A673 (cell line): Measurements from ENCODE around the gene CASQ1.

Source experiments
- EZH2 ChIP-seq: fragments of 200-600 bp; sonication (generic); IDR thresholded peaks from 2 replicates; pipeline ENCODE4 v1.6.1; 2017; ENCODE audit warnings: borderline replicate concordance, low read depth, mild to moderate bottlenecking, mixed read lengths, antibody characterized with exemption, low read length; ENCODE audit not compliant: poor library complexity, severe bottlenecking
- TF ChIP-seq, protein P1 (sequence below): fragments of 300-800, 200-600 bp; sonication (generic); conservative IDR thresholded peaks from 2 replicates; pipeline ENCODE4 v1.5.1; 2017; ENCODE audit warnings: low read depth, mild to moderate bottlenecking, antibody characterized with exemption, low read length, moderate library complexity, mixed read lengths

DNA sequence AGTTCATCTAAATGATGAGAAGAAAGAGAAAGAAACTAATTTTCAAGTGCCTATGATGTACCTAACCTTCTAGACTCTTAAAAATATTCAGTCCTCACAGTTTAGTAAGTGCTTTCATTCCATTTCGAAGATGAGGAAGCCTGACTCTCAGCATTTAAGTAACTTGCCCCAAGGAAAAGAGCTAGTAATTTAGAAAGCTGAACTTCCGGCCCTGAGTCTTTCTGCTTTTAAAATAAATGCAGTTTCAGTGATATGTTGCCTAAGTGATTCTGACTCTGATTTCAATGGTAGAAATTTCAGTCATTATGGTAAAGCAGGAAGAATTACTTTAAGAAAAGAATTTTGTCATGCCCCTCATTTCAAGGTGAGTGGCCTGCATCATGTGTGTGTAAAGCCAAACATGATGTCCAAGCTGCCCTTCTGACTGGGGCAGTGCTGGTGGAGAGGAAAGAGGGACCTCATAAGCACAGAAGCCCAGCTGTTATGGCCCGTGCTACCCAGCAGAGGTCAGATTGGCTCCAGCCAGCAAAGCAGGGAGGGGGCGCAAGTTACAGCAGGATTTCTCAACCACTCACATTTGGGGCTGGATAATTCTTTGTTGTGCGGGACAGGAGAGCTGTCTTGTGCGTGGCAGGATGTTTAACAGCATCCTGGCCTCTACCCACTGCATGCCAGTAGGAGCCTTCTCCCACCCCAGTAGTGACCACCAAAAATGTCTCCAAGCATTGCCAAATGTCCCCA is 28.2 kb upstream of the CASQ1 start:
- TF ChIP-seq, protein P1, sequence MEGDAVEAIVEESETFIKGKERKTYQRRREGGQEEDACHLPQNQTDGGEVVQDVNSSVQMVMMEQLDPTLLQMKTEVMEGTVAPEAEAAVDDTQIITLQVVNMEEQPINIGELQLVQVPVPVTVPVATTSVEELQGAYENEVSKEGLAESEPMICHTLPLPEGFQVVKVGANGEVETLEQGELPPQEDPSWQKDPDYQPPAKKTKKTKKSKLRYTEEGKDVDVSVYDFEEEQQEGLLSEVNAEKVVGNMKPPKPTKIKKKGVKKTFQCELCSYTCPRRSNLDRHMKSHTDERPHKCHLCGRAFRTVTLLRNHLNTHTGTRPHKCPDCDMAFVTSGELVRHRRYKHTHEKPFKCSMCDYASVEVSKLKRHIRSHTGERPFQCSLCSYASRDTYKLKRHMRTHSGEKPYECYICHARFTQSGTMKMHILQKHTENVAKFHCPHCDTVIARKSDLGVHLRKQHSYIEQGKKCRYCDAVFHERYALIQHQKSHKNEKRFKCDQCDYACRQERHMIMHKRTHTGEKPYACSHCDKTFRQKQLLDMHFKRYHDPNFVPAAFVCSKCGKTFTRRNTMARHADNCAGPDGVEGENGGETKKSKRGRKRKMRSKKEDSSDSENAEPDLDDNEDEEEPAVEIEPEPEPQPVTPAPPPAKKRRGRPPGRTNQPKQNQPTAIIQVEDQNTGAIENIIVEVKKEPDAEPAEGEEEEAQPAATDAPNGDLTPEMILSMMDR = no peak
- no peak for TF ChIP-seq EZH2
